Activated B cell treated with CpG ODN at 0.5 μM for 24 hours (primary cell): ENCODE results near the gene OLR1. TPM values are rescaled to one million over a fixed set of nuclear protein-coding genes. Genes with fewer than 3 reads are reported as not detected.
"Not testable (repeated sequence)": the region's sequence is repeated elsewhere in the genome, so short reads cannot be mapped to it uniquely, and the experiment has no call there.

ENCODE experiments used
- ATAC-seq: fragments of 200-7000 bp; cut with Tn5 transposase; one replicate; pipeline ENCODE4 v1.10.0; 2021; ENCODE audit warnings: low read depth, mild to moderate bottlenecking, moderate library complexity
- CTCF ChIA-PET: fragments of 350-600 bp; sonication (Branson Sonifier 250); formaldehyde crosslinking; loops from one replicate; lab custom pipeline; 2021; ENCODE audit warnings: antibody characterized with exemption; lab: Charles Lee
- POLR2A ChIA-PET: fragments of 350-600 bp; sonication (Branson Sonifier 250); formaldehyde crosslinking; loops from one replicate; lab custom pipeline; 2021; ENCODE audit warnings: antibody characterized with exemption; lab: Charles Lee
- DNase-seq: peaks from one replicate; pipeline ENCODE4 v3.0.0; 2022
- H3K27ac Mint-ChIP-seq: one replicate; pipeline ENCODE4 v1.8.0; 2020; ENCODE audit warnings: mixed read lengths
- H3K27me3 Mint-ChIP-seq: one replicate; pipeline ENCODE4 v1.8.0; 2021; ENCODE audit warnings: mixed read lengths
- H3K36me3 Mint-ChIP-seq: one replicate; pipeline ENCODE4 v1.8.0; 2021; ENCODE audit warnings: low read depth, mixed read lengths
- H3K4me1 Mint-ChIP-seq: one replicate; pipeline ENCODE4 v1.8.0; 2021; ENCODE audit warnings: mixed read lengths
- H3K4me3 Mint-ChIP-seq: one replicate; pipeline ENCODE4 v1.8.0; 2020; ENCODE audit warnings: mild to moderate bottlenecking, mixed read lengths
- H3K9me3 Mint-ChIP-seq: one replicate; pipeline ENCODE4 v1.8.0; 2020; ENCODE audit warnings: mixed read lengths
- intact Hi-C: fragments of 100-400 bp; cut with micrococcal nuclease; formaldehyde crosslinking; loops from one replicate; pipeline ENCODE4 v1.15.1; 2024
- total RNA-seq: library from RNA; stranded (reverse); gene quantifications from 2 replicates; pipeline ENCODE4 v1.2.3, GENCODE V29; 2022
- TF ChIP-seq, protein P1 (sequence below): fragments of 200-600 bp; IDR thresholded peaks from one replicate; pipeline ENCODE4 v1.8.0; 2022; ENCODE audit warnings: antibody characterized with exemption, mild to moderate bottlenecking

Gene OLR1
- 0.12 TPM in 1 of 2 replicates, not detected in the other for total RNA-seq

DNA sequence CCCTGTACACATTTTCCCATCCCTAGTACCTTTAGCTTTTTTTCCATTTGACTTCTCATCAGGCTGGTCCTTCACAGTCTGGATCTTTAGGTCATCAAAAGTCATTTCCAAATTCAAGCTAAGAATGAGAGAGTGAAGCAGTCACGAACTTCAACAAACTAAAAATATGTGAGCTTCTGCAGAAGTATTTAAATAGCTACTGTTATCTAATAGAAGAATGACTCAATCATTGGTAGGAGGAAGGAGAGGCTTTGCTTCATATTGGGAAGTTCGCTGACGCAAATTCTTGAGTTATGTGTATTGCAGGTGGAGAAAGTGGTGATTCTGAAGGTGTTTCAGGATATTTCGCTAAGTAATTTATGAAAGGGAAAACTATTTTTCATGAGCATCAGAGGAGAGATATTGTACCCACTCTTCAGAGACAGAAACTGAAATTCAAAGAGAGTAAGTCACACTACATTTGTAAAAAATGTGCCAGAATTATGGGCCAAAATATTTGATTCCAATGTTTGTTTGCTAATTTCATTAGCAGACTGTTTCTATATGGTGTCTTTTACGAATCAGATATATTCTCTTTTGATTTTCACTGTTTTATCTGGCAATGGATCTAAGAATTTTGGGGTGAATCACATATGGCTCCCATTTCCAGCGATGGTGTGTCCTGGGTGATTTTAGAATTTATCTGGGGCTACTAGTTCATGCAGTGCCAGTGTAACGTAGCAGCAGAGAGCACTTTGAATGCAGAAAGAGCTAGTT, at the start of gene OLR1:
OLR1 (minus strand) TSS at position 160 of the 756 bp plus-strand sequence; CDS start at position 105, 55 bp downstream.
- Mint-ChIP-seq H3K27ac (no peak within 1 kb of the TSS), H3K9me3 (no peaks in the 10 kb centered on the region), H3K4me3 (no peak within 1 kb of the TSS), H3K36me3 (no peaks in the 10 kb centered on the region), H3K27me3 (peaks cover 26% of the 10 kb centered on the region), H3K4me1 (no peaks in the 10 kb centered on the region)
- intact Hi-C loops: no loop called here
- POLR2A ChIA-PET: no interaction called here
- no peak for ATAC-seq
- TF ChIP-seq, protein P1, sequence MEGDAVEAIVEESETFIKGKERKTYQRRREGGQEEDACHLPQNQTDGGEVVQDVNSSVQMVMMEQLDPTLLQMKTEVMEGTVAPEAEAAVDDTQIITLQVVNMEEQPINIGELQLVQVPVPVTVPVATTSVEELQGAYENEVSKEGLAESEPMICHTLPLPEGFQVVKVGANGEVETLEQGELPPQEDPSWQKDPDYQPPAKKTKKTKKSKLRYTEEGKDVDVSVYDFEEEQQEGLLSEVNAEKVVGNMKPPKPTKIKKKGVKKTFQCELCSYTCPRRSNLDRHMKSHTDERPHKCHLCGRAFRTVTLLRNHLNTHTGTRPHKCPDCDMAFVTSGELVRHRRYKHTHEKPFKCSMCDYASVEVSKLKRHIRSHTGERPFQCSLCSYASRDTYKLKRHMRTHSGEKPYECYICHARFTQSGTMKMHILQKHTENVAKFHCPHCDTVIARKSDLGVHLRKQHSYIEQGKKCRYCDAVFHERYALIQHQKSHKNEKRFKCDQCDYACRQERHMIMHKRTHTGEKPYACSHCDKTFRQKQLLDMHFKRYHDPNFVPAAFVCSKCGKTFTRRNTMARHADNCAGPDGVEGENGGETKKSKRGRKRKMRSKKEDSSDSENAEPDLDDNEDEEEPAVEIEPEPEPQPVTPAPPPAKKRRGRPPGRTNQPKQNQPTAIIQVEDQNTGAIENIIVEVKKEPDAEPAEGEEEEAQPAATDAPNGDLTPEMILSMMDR: no peak
- CTCF ChIA-PET: interaction anchor here (2.1 kb wide), 1 partner anchor 19 kb away, joined by 6 read pairs; no protein-coding TSS in a partner anchor
- DNase-seq: no peak

GRCh38 chr12:10220398-10221077, 48.6 kb upstream of the OLR1 start:
- CTCF ChIA-PET: no interaction called here
- TF ChIP-seq, protein P1: no peak

DNA sequence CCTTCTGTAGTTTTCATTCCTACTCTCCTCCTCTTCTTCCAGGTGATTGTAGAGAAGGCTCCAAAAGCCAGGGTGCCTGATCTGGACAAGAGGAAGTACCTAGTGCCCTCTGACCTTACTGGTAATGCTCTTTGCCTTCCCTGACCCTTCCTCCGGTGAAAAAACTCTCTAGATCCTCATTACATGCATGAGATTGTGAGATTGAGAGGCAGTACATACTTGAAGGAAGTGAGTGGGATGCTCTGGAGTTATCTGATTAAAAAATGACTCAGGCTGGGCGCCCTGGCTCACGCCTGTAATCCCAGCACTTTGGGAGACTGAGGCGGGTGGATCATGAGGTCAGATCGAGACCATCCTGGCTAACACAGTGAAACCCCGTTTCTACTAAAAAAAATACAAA, 46.1 kb upstream of the OLR1 start:
- TF ChIP-seq, protein P1: no peak
- ChIA-PET CTCF (no interaction called here), POLR2A (no interaction called here)
- intact Hi-C loops: loop anchor here (10.0 kb wide), 1 partner anchor 957 kb away; the partner anchor contains the start of gene SMIM10L1
- no peak overlapping the region for H3K4me3 Mint-ChIP-seq
- H3K36me3 Mint-ChIP-seq: peaks cover 2% of the 10 kb centered on the region
- DNase-seq (no peak), ATAC-seq (no peak)
- H3K9me3 Mint-ChIP-seq: no peaks in the 10 kb centered on the region
- peaks cover 15% of the 10 kb centered on the region for H3K27me3 Mint-ChIP-seq
- H3K4me1 Mint-ChIP-seq: peaks cover 9% of the 10 kb centered on the region
- no peak overlapping the region for H3K27ac Mint-ChIP-seq

More at GRCh38 chr12:10220398-10221077, 48.6 kb upstream of the OLR1 start:
- H3K4me3 Mint-ChIP-seq: no peak overlapping the region
- H3K27me3 Mint-ChIP-seq: peaks cover under 1% of the 10 kb centered on the region
- no peak for ATAC-seq
- no peak for DNase-seq
- POLR2A ChIA-PET: no interaction called here
- intact Hi-C loops: no loop called here
- peaks cover 2% of the 10 kb centered on the region for H3K36me3 Mint-ChIP-seq
- H3K4me1 Mint-ChIP-seq: no peaks in the 10 kb centered on the region
- H3K9me3 Mint-ChIP-seq: no peaks in the 10 kb centered on the region
- H3K27ac Mint-ChIP-seq: no peak overlapping the region

DNA sequence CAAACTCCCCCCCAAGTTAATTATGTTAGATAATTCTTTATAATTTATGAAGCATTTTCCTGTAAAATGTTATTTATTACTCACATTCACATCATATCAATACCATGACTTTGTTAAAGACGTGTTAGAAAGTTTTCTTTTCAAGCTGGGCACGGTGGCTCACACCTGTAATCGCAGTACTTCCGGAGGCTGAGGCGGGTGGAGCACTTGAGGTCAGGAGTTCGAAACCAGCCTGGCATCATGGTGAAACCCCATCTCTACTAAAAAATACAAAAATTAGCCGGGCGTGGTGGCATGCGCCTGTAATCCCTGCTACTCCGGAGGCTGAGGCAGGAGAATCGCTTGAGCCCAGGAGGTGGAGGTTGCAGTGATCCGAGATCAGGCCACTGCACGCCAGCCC, 44.0 kb upstream of the OLR1 start:
- peaks cover 17% of the 10 kb centered on the region for H3K4me1 Mint-ChIP-seq
- H3K36me3 Mint-ChIP-seq, DNase-seq, H3K4me3 Mint-ChIP-seq, H3K9me3 Mint-ChIP-seq, ATAC-seq, CTCF ChIA-PET, H3K27ac Mint-ChIP-seq, POLR2A ChIA-PET: not testable (repeated sequence)
- H3K27me3 Mint-ChIP-seq: peaks cover 15% of the 10 kb centered on the region
- intact Hi-C loops: loop anchor here (10.0 kb wide), 1 partner anchor 959 kb away; the partner anchor contains the start of gene SMIM10L1

GRCh38 chr12:10215436-10215835, 43.5 kb upstream of the OLR1 start:
- peaks cover 15% of the 10 kb centered on the region for H3K27me3 Mint-ChIP-seq
- TF ChIP-seq, protein P1: no peak
- H3K27ac Mint-ChIP-seq: no peak overlapping the region
- H3K36me3 Mint-ChIP-seq: no peaks in the 10 kb centered on the region
- DNase-seq (no peak), ATAC-seq (no peak)
- ChIA-PET POLR2A (no interaction called here), CTCF (no interaction called here)
- H3K9me3 Mint-ChIP-seq: no peaks in the 10 kb centered on the region
- no peak overlapping the region for H3K4me3 Mint-ChIP-seq
- H3K4me1 Mint-ChIP-seq: peaks cover 17% of the 10 kb centered on the region
- intact Hi-C loops: loop anchor here (10.0 kb wide), 1 partner anchor 959 kb away; the partner anchor contains the start of gene SMIM10L1
